LNCAP (cell line): ENCODE data around the gene CREBL2.

Source experiments
- TF ChIP-seq, protein P1 (sequence below): fragments of 450-650 bp; IDR thresholded peaks from 2 replicates; pipeline ENCODE4 v1.5.1; 2017; ENCODE audit warnings: mild to moderate bottlenecking

CREBL2 gene

DNA sequence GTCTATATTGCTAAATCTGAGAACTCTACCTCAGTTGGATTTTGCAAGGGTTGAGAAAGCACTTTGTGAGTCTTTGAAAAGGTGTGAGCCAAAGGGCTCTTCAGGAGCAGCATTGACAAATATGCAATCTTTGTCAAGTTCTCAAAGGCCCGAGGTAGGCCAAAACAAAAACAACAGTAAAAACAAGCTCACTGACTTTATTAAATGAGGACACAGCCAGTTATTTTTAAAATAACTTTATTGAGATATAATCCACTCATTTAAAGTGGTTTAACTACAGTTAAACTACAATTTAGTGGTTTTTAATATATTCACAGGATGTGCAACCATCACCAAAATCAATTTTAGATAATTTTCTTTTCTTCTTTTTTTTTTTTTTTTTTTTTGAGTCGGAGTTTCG is 2.0 kb upstream of the CREBL2 start:
- TF ChIP-seq, protein P1, sequence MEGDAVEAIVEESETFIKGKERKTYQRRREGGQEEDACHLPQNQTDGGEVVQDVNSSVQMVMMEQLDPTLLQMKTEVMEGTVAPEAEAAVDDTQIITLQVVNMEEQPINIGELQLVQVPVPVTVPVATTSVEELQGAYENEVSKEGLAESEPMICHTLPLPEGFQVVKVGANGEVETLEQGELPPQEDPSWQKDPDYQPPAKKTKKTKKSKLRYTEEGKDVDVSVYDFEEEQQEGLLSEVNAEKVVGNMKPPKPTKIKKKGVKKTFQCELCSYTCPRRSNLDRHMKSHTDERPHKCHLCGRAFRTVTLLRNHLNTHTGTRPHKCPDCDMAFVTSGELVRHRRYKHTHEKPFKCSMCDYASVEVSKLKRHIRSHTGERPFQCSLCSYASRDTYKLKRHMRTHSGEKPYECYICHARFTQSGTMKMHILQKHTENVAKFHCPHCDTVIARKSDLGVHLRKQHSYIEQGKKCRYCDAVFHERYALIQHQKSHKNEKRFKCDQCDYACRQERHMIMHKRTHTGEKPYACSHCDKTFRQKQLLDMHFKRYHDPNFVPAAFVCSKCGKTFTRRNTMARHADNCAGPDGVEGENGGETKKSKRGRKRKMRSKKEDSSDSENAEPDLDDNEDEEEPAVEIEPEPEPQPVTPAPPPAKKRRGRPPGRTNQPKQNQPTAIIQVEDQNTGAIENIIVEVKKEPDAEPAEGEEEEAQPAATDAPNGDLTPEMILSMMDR: no peak

DNA sequence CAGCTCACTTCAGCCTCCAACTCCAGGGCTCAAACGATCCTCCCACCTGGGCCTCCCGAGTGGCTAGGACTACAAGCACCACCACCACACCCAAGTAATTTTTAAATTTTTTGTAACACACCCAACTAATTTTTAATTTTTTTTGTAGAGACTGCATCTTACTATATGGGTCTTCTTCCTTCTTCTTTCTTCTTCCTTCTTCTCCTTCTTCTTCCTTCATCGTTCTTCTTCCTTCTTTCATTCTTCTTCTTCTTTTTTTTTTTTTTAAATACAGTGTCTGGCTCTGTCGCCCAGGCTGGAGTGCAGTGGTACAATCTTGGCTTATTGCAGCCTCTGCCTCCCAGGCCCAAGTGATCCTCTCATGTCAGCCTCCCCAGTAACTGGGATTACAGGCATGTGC is 965 bp upstream of the CREBL2 start:
- TF ChIP-seq, protein P1: no peak

DNA sequence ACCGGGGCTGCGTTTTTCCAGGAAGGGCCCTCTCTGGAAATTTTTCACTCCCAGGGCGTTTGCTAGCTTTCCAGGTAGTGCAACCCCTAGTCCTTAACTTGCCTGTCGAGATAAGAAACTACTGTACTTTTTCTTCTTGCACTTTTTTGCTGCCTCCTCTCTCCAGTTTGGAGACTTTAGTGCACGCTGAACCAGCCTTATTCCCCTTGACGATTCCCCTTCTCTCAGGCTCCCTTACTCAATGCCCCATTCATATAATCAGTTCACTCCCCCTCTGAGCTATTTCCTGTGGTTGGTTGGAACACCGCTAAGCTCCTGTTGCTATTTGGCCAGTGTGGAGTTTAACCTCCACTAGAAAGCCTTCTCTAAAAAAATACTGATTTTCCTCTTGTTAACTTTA is 682 bp downstream of the CREBL2 start:
- TF ChIP-seq, protein P1: no peak

- TF ChIP-seq, protein P1: no peak
Measured at GRCh38 chr12:12613344-12613743, 1.7 kb downstream of the CREBL2 start.

DNA sequence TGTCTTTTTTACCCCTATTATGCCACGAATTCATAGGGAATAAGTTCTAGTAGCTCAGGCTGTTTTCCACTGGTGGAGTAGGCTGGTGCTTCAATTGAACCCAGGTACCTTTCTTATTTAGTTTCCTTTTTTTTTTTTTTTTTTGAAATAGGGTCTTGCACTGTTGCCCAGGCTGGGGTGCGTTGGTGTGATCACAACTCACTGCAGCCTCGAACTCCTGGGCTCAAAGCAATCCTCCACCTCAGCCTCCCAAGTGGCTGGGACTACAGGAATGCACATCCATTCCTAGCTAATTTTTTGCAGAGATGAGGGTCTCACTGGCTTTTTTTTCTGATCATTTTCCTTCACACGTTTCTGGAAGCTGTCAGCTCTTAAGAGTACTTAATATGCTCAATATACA is 2.7 kb downstream of the CREBL2 start:
- TF ChIP-seq, protein P1: no peak

DNA sequence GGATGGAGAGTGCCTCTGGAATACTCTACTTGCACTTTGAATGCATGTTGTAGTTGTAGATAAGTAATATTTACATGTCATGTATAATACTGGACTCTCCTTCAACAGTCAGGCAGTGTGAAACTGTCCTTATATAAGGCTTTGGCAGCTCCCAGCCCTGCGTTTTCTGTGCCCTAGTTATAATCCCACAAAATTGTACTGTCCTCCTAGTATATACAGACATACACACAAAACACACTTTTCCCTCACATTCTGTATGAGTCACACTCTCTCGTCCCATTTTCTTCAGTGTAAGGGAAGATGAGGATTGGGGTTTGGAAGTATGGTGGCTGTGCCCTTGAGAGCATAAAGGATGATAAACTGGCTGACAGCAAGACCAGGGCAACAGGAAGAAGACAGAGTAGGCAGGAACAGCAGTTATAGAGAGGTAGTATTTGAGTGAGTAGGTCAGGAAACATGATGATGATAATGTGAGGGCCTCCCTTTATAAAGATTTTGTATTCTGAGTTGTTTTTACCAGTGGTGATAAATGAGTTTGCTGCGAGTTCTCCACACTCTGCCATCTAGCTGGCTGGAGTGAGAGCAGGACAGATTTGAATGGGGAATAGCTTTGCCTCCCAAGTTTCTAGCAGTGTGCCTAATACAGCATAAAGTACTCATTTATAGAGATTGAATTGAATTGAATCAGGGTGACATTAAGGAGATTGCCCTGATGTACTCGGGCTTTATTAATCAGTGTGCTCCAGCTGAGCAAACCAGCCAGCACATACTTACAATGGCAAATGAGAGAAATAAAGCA is 5.0 kb downstream of the CREBL2 start:
- TF ChIP-seq, protein P1: no peak

DNA sequence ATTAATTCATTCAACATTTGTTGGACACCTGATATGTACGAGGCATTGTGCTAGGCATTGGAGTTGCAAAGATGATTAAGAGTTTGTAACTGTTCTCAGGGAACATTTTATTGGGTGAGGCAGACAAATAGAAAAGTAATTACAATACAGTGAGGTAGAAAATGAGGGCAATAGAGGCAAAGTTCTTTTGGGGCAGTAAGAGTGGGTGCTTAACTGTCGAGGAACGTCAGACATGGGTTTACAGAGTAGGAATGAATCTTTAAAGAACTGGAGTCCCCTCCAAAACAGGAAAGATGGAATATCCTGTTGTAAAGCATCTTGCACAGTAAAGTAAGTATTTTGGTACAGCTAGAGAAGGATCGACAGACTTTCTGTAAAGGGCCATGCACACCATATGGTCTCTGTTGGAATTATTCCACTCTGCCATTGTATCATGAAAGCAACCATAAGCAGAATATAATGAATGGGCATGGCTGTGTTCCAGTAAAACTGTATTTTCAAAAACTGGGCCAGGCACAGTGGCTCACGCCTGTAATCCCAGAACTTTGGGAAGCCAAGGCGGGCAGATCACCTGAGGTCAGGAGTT is 9.1 kb downstream of the CREBL2 start:
- TF ChIP-seq, protein P1: no peak
